Colonic mucosa (tissue), 4 donors: Measurements from ENCODE around the gene PRKAR1B. TPM values are rescaled to one million over a fixed set of nuclear protein-coding genes. Genes with fewer than 3 reads are reported as not detected.

ENCODE experiments used
- DNase-seq: peaks from one replicate; pipeline ENCODE4 v3.0.0-alpha.2; 2020
- H3K27ac ChIP-seq: fragments of 200-600 bp; one replicate; pipeline ENCODE4 v1.8.0; 2021
- H3K27me3 ChIP-seq: fragments of 200-600 bp; one replicate; pipeline ENCODE4 v1.8.0; 2021
- H3K36me3 ChIP-seq: fragments of 200-600 bp; one replicate; pipeline ENCODE4 v1.8.0; 2021
- H3K4me1 ChIP-seq: fragments of 200-600 bp; one replicate; pipeline ENCODE4 v1.8.0; 2021; ENCODE audit warnings: mild to moderate bottlenecking
- H3K4me3 ChIP-seq: fragments of 200-600 bp; one replicate; pipeline ENCODE4 v1.8.0; 2021
- H3K9ac ChIP-seq, 2 donors: one replicate each; pipeline ENCODE4 v1.7.0; 2013; ENCODE audit warnings: control low read depth in 2 of 2, low read depth in 2 of 2, low read length in 2 of 2
- H3K9me3 ChIP-seq: fragments of 200-600 bp; one replicate; pipeline ENCODE4 v1.8.0; 2021
- intact Hi-C: fragments of 100-400 bp; cut with DNase I; formaldehyde crosslinking; loops from one replicate; pipeline ENCODE4 v1.14.1; 2022
- total RNA-seq, 2 donors: library from RNA; stranded (reverse); fragmentation: NEBNext Ultra II Directional in 1 of 2; extraction: Animal tissue kit (Norgen Biotek cat#: 25700) in 1 of 2; gene quantifications; one replicate each; pipeline ENCODE4 v1.2.1, GENCODE V29; 2021
- TF ChIP-seq, protein P1 (sequence below): fragments of 200-600 bp; IDR thresholded peaks from one replicate; pipeline ENCODE4 v1.8.0; 2022; ENCODE audit warnings: antibody characterized with exemption, mild to moderate bottlenecking
- donor health status: healthy.
- donor health status: DM: no; HTN: no; CAD: no.
- donor health status: DM: no; HTN: no; CAD: no.

Gene PRKAR1B
- total RNA-seq, 2 donors from 2014 or later: 19.2 to 32.8 TPM

DNA sequence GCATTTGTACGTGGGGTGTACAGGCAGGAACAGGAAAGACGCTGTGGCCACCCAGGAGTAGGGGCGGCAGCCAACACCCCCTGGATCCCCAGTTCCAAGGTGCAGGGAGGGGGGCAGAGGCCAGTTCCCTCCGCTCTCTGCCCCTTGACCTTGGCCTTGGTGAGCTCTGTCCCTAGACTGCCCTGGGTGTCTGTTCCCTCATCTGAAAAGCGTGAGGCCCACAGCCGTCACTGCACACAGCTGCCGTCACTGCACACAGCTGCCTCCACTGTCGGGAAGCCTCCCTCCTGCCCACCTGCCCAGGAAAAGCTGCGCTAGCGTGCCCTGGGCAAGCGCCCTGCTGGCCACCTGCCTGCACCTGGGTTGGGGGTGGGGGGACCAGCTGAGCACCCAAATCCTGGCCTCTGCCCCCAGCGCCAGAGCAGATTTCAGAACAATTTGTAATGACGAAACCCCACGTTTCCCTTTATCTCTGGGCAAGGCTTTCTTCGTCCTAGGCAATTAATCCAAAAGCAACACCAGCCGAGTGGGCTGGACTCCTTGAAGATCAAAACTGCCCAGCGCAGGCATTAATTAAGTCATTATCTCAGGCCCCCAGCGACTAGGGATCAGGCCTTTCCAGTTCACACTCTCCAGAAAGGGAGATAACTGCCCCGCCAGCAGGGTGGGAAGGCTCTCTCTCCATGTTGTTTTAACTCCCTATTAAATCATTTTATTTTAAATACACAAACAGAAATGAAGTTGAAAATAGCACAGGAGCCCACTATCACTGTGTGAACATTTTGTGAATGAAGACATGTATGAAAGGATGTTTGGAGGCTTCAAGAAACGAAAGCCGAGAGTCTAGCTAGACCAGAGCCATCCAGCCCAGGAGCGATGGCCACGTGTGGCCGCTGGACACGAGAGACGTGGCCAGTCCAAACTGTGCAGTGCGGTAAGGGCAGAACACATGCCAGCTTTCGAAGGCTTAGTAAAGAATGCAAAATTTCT, 203.4 kb downstream of the PRKAR1B start:
- Histone ChIP-seq H3K9ac (no peak overlapping the region), H3K36me3 (no peaks in the 10 kb centered on the region), H3K27ac (no peak overlapping the region), H3K4me1 (peaks cover 20% of the 10 kb centered on the region), H3K9me3 (no peaks in the 10 kb centered on the region), H3K27me3 (peaks cover 29% of the 10 kb centered on the region), H3K4me3 (no peak overlapping the region)
- TF ChIP-seq, protein P1, sequence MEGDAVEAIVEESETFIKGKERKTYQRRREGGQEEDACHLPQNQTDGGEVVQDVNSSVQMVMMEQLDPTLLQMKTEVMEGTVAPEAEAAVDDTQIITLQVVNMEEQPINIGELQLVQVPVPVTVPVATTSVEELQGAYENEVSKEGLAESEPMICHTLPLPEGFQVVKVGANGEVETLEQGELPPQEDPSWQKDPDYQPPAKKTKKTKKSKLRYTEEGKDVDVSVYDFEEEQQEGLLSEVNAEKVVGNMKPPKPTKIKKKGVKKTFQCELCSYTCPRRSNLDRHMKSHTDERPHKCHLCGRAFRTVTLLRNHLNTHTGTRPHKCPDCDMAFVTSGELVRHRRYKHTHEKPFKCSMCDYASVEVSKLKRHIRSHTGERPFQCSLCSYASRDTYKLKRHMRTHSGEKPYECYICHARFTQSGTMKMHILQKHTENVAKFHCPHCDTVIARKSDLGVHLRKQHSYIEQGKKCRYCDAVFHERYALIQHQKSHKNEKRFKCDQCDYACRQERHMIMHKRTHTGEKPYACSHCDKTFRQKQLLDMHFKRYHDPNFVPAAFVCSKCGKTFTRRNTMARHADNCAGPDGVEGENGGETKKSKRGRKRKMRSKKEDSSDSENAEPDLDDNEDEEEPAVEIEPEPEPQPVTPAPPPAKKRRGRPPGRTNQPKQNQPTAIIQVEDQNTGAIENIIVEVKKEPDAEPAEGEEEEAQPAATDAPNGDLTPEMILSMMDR: no peak
- intact Hi-C loops: loop anchor here (10.0 kb wide), 2 partner anchors 201 to 351 kb away; partner anchors contain the start of genes DNAAF5, GET4 and PRKAR1B
- no peak for DNase-seq

DNA sequence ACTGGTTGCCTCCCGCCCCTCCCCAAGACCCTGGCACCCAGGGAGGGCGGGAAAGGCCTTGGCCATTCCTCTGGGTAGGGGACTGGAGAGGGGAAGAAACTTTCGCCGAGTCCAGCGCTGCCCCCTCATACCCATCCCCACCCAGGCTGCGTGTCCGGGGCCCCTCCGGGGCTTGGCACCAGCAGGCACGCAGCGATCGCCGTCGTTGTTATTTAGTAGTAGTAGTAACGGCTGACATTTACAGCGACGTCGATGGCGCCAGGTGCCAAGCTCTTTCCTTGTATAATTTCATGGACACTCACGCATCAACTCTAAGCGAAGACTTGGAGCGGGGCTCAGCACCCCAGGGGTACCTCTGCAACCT, 204.1 kb downstream of the PRKAR1B start:
- intact Hi-C loops: loop anchor here (10.0 kb wide), 2 partner anchors 202 to 352 kb away; partner anchors contain the start of genes DNAAF5, GET4 and PRKAR1B

DNA sequence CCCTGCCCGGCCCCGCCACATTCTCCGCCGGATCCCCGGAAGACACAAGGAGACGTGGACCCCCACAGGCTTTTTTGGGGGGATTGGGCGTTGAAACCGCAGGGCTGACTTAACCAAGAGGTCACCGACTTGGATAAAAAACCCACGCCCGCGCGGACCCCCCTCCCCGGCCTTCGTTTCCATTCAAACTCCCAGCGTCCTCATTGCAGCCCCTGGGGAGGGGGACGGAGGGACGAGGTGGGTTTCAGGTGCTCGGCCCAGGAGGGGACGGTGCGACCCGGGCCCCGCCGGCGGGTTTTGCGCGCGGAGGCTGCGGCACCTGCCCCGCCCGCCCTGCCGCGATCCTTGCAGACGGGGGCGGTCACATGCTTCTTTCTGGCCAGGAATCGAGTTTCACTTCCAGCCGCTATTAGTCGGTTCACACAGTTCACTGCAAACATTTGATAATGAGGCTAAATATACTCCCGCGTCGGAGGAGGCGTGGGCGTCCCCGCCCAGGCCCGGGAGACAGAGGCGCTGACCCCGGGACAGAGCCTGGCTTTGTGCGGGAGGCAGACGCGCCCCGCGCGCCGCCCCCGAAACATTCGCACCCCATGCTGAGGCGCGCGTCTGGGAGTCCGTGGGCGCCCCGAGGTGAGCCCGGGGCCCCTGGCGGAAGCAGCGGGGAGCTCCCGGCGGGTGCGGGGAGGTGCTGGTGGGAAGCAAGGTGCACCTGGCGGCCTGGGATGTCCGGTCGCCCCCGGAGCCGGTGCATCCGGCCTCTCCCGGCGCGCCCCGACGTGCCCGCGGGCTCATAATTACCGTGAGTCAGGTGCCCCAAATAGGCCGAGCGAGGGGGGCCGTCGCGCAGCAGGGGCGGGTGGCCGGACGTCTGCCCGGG, 204.8 kb downstream of the PRKAR1B start:
- Histone ChIP-seq H3K36me3 (no peaks in the 10 kb centered on the region), H3K27me3 (peaks cover 29% of the 10 kb centered on the region), H3K4me3 (peak overlapping the region; percentile 40), H3K27ac (no peak overlapping the region), H3K9ac (peak overlapping the region; percentile 18 to 51), H3K9me3 (no peaks in the 10 kb centered on the region), H3K4me1 (peaks cover 20% of the 10 kb centered on the region)
- TF ChIP-seq, protein P1: no peak
- intact Hi-C loops: loop anchor here (10.0 kb wide), 2 partner anchors 202 to 352 kb away; partner anchors contain the start of genes DNAAF5, GET4 and PRKAR1B
- peak; percentile 66 for DNase-seq

More for the DNA sequence above, 204.1 kb downstream of the PRKAR1B start:
- Histone ChIP-seq H3K9ac (no peak overlapping the region), H3K9me3 (no peaks in the 10 kb centered on the region), H3K27me3 (peaks cover 29% of the 10 kb centered on the region), H3K27ac (no peak overlapping the region), H3K36me3 (no peaks in the 10 kb centered on the region), H3K4me3 (peak overlapping the region; percentile 40), H3K4me1 (peaks cover 20% of the 10 kb centered on the region)
- TF ChIP-seq, protein P1: no peak
- no peak for DNase-seq

DNA sequence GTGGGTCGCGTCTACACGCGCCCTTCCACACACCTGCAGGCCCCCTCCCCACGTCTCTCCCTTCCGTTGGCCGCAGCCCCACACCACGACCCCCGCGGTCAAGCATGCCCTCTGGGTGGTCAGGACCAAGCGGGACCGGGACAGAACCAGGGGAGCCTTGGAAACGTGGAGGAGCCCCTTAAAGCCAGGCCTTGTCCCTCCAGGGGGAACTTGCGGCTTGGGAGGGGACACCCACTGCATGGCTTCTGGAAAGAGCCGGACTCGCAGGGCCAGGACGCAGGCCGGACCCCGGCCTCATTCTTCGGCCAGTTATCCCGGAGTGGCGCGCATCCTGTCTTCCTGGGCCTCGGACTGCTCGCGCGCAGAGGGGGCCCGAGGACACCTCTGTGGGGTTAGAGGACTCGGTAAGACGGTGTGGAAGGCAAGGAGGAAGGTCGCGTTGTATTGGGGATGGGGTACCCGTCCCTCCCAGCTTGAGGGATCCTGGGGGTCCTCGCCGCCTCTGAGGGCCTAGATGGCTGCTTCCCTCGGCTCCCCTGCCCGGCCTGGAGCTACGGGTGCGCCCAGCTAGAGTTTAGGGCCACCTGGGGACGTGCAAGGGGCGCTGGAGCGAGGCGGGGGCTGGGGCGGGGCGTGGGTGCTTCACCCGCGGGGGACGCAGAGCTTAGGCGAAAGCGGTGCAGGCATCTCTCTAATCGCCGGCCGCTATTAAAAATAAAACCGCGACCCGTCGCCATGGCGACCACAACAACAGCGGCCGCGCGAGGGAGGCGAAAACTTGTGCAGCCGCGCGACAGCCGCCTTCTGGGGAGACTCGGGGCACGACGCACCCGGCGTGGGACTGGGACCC, 205.6 kb downstream of the PRKAR1B start:
- intact Hi-C loops: loop anchor here (10.0 kb wide), 2 partner anchors 203 to 353 kb away; partner anchors contain the start of genes DNAAF5, GET4 and PRKAR1B
- Histone ChIP-seq H3K4me1 (peaks cover 22% of the 10 kb centered on the region), H3K36me3 (no peaks in the 10 kb centered on the region), H3K27ac (no peak overlapping the region), H3K9me3 (no peaks in the 10 kb centered on the region), H3K9ac (peak overlapping the region in 1 of 2 donors; percentile 30), H3K4me3 (peak overlapping the region; percentile 40), H3K27me3 (peaks cover 29% of the 10 kb centered on the region)
- TF ChIP-seq, protein P1: no peak
- no peak for DNase-seq
